ENCODE results near the gene ASB8. TPM values are rescaled to one million over a fixed set of nuclear protein-coding genes. Genes with fewer than 3 reads are reported as not detected.

ASB8 gene
- total RNA-seq, 1 experiment from 2014 or later, result 22.6 TPM

DNA sequence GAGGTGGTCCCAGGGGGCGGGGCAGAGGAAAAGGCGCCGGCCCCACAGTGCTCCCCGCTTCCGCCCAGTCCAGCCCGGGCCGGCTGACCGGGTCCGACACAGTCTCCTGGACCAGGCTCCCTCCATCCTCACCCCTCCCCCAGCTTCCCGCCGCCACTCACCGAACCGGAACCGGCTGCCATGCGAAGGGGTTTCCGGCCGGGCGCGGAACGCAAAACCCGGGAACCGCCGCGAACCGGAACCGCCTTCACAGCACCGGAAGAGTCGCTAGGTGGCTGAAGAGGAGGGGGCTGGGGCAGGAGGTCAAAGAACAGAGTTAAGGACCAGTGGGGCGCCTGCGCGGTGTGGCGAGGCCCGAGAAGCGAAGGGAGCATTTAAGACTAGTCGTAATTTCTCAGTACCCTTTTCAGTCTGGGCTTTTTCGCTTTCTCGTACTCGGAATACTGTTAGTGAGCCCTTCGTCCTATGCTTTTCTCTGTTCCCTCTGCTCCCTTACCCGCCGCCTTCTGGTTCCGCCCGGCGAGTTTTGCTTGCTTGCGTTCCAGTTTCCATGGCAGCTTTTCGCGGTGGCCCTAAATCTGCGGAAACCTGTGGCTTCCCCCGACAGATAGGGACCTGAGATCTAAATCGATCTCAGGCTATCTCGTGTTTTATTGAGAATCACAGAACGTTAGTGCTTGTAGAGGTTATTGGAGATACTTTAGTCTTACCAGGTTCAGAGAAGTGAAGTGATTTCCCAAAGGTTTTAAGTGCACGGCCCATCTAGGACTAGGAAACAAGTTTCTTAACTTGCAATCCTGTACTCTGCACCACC lies 51.2 kb downstream of the ASB8 start, which contains the start of gene SENP1:
Gene SENP1 (minus strand): TSS at position 213 of the 814 bp plus-strand sequence. CDS start 4,607 bp downstream, outside the sequence.
- peak; percentile 76 for DNase-seq (ENCODE audit: low spot score)

DNA sequence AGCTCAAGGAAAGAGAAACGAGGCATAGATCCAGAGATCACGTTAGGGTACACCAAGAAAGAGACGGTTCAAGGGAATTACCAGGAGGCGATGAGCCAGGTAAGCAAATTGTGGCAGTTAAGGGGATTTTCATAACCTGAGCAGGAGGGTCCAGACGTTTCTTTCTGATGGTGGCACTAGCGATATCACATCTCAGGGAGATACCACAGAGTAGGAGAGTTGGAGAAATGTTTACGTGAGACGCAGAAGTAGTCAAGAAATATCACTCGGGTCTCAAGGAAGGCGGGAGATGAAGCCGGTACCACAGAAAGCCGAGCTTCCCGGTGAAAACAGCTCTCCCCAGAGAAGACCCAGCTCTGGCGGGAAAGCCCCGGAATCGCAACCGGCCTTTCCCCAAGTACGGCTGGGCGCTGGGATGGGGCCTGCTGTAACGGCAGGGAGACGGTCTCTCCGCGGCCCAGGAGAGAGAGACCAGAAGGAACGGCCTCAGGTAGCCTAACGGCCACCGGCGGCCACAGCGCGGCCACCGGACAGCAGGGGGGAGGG lies 51.9 kb downstream of the ASB8 start:
- DNase-seq (ENCODE audit: low spot score), result no peak

DNA sequence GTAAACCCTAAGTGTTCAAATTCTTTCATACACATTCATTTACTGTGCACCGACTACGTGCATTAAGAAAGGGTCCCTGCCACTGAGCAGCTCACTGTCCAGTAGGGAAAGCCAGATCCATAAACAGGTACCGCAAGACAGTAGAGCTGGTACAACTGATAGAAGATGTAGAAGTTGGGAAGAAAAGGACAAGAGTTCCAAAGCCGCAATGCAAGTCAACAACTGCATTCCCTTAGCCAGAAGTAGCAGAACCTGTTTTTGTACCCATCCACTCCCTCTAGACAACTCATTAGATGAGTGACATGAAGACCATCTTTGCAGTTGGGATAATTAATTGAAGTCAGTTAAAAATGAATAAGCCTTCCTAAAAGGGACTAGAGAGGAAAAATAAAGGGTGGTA lies 52.8 kb downstream of the ASB8 start:
- no peak for DNase-seq (ENCODE audit: low spot score)

Other genes with a start within 250 kb of the ASB8 start
- 294 and 314 TPM in 2 replicates for gene TMEM106C, start 193.9 kb downstream of the ASB8 start, total RNA-seq (2014; rRNA removed; shearing (Covaris generic))
- not detected in 2 replicates for gene COL2A1, start 153.0 kb downstream of the ASB8 start, total RNA-seq (2014; rRNA removed; shearing (Covaris generic))
- 29.2 and 35.8 TPM in 2 replicates for gene SENP1, start 51.4 kb downstream of the ASB8 start, total RNA-seq (2014; rRNA removed; shearing (Covaris generic))
- 52.7 and 56.5 TPM in 2 replicates for gene PFKM, start 38.2 kb downstream of the ASB8 start, total RNA-seq (2014; rRNA removed; shearing (Covaris generic))
- gene CCDC184, start 26.1 kb upstream of the ASB8 start, total RNA-seq (2014; rRNA removed; shearing (Covaris generic)), result 0.70 and 1.2 TPM in 2 replicates
- not detected in 2 replicates for gene OR10AD1, start 45.8 kb upstream of the ASB8 start, total RNA-seq (2014; rRNA removed; shearing (Covaris generic))
- gene ZNF641, start 193.4 kb upstream of the ASB8 start, total RNA-seq (2014; rRNA removed; shearing (Covaris generic)), result 7.0 and 7.2 TPM in 2 replicates